ENCODE measurements around the gene FITM2. TPM values are rescaled to one million over a fixed set of nuclear protein-coding genes. Genes with fewer than 3 reads are reported as not detected.

FITM2 gene
- total RNA-seq, 4 donors from 2014 or later = 2.1 to 4.8 (median 3.7) TPM

DNA sequence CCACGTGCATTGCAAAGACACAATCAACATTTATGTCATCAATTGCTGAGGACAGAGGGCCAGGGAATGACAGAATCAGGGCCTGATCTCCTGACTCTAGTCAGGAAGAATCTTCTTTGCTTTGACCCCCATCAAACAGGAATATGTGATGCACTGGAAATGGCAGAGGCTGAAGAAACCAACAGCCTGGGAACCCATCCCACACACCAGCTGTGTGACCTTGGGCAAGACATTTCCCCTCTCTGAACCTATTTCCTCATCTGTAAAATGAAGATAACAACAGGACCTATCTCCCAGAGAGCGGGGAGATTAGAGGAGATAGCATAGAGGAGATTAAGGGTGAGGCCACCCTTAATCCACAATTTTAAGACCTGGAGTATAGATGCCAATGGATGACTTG, 46.0 kb upstream of the FITM2 start:
- no peak for TF ChIP-seq POLR2A (IDR thresholded peaks at IDR 0.05)
- TF ChIP-seq, protein P1, sequence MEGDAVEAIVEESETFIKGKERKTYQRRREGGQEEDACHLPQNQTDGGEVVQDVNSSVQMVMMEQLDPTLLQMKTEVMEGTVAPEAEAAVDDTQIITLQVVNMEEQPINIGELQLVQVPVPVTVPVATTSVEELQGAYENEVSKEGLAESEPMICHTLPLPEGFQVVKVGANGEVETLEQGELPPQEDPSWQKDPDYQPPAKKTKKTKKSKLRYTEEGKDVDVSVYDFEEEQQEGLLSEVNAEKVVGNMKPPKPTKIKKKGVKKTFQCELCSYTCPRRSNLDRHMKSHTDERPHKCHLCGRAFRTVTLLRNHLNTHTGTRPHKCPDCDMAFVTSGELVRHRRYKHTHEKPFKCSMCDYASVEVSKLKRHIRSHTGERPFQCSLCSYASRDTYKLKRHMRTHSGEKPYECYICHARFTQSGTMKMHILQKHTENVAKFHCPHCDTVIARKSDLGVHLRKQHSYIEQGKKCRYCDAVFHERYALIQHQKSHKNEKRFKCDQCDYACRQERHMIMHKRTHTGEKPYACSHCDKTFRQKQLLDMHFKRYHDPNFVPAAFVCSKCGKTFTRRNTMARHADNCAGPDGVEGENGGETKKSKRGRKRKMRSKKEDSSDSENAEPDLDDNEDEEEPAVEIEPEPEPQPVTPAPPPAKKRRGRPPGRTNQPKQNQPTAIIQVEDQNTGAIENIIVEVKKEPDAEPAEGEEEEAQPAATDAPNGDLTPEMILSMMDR (IDR thresholded peaks at IDR 0.05) = no peak
- WGBS, 2 donors = 54 to 71% methylated on average over 2 of the region's 2 CpGs
- no peaks in the 10 kb centered on the region for H3K36me3 ChIP-seq
- intact Hi-C loops (cut with DNase I) = no loop called here
- H3K27me3 ChIP-seq = peaks cover 0 to 56% (median 0%) of the 10 kb centered on the region in 4 donors
- H3K9me3 ChIP-seq = no peaks in the 10 kb centered on the region
- H3K27ac ChIP-seq = no peak overlapping the region
- H3K4me3 ChIP-seq = no peak overlapping the region
- peaks cover 0 to 9% (median 0%) of the 10 kb centered on the region in 3 donors for H3K4me1 ChIP-seq
- no peak for DNase-seq

DNA sequence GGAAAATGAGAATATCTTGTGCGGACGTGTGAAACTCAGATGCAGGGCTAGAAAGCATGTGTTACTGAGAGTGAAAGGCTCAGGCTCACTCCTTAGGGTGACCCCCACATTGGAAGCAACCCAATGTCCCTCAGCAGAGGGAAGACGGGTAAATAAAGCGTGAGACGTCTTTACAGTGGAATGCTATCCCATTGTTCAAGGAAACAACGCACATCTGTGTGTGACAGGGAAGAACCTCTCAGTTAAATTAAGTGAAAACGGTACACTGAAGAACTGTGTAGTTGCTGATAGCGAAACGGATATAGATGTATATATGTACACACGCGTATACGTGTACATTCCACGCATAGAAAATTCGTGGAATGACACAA, 45.3 kb upstream of the FITM2 start:
- Histone ChIP-seq H3K27ac (no peak overlapping the region), H3K4me1 (peaks cover 0 to 9% (median 0%) of the 10 kb centered on the region in 3 donors), H3K36me3 (no peaks in the 10 kb centered on the region), H3K4me3 (no peak overlapping the region), H3K9me3 (no peaks in the 10 kb centered on the region), H3K27me3 (peaks cover 0 to 56% (median 0%) of the 10 kb centered on the region in 4 donors)
- no peak for DNase-seq
- WGBS, 2 donors = 63 to 74% methylated on average over 14 of the region's 14 CpGs
- intact Hi-C loops (cut with DNase I) = no loop called here
- TF ChIP-seq POLR2A (IDR thresholded peaks at IDR 0.05) = no peak
- TF ChIP-seq, protein P1 (IDR thresholded peaks at IDR 0.05) = no peak

DNA sequence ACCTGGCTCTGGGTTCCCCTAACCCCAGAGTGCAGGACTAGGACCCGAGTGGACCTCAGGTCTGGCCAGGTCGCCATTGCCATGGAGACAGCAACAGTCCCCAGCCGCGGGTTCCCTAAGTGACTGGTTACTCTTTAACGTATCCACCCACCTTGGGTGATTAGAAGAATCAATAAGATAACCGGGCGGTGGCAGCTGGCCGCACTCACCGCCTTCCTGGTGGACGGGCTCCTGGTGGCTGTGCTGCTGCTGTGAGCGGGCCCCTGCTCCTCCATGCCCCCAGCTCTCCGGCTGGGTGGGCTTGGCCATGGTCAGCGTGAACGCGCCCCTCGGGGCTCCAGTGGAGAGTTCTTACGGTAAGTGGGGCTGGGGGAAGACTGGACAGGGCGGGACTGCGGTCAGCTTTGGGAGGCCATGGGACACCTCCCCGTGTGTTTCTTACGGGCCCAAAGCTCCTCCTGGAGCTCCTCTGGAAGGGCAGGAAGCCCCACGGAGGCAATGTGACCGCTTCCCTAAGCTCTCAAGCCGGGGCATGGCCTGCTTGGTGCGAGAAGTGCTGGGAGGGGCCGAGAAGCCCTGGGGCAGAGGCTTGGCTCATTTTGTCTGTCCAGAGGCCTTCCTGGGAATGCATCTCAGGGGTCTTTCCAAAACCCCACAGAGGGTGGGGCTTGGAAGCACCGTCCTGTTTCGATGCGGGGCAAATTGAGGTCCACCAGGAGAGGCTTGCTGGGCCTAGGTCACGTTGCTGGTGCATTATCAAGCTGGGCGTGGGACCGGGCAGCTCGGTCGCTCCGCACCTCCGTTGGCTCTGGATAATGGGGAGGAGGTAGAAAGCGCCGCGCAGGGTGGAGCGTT, 44.7 kb upstream of the FITM2 start, which contains the start of gene HNF4A:
Gene HNF4A (plus strand): TSS at position 202 of the 855 bp plus-strand sequence. CDS start 106 bp downstream, at position 308.
- intact Hi-C loops (cut with DNase I) = no loop called here
- no peak for DNase-seq
- Histone ChIP-seq H3K27ac (no peak within 1 kb of the TSS), H3K27me3 (peaks cover 0 to 56% (median 0%) of the 10 kb centered on the region in 4 donors), H3K4me3 (no peak within 1 kb of the TSS), H3K9me3 (no peaks in the 10 kb centered on the region), H3K36me3 (no peaks in the 10 kb centered on the region), H3K4me1 (peaks cover 0 to 9% (median 0%) of the 10 kb centered on the region in 3 donors)
- 48 to 75% methylated on average over 19 to 26 of the region's 40 CpGs for WGBS, 2 donors
- no peak for TF ChIP-seq POLR2A (IDR thresholded peaks at IDR 0.05)
- TF ChIP-seq, protein P1 (IDR thresholded peaks at IDR 0.05) = no peak

DNA sequence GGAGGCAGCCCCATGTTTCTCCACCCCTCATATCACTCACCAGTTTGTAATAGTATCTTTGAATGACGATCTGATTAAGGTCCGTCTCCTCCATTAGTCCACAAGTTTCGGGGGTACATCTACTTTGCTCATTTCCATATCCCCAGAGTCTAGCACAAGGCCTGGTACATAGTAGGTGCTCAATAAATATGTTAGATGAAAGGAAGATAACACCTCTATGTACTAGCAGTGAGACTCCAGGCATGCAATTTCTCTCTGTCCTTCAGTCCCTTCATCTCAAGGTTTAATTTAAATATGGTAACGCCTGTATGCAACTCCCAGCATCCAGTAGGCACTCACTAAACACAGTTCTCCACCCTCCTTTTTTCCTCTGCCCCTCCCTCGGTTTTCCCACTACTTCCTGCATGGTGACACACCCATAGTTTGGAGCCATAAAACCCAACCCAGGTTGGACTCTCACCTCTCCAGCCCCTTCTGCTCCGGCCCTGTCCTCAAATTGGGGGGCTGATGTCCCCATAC, 44.0 kb upstream of the FITM2 start:
- no peak overlapping the region for H3K4me3 ChIP-seq
- H3K36me3 ChIP-seq = no peaks in the 10 kb centered on the region
- no peak for DNase-seq
- intact Hi-C loops (cut with DNase I) = no loop called here
- H3K27me3 ChIP-seq = peaks cover 0 to 60% (median 0%) of the 10 kb centered on the region in 4 donors
- no peak overlapping the region for H3K27ac ChIP-seq
- 64 to 70% methylated on average over 6 of the region's 6 CpGs for WGBS, 2 donors
- TF ChIP-seq, protein P1 (IDR thresholded peaks at IDR 0.05) = no peak
- TF ChIP-seq POLR2A (IDR thresholded peaks at IDR 0.05) = no peak
- no peaks in the 10 kb centered on the region for H3K9me3 ChIP-seq
- peaks cover 0 to 9% (median 0%) of the 10 kb centered on the region in 3 donors for H3K4me1 ChIP-seq

DNA sequence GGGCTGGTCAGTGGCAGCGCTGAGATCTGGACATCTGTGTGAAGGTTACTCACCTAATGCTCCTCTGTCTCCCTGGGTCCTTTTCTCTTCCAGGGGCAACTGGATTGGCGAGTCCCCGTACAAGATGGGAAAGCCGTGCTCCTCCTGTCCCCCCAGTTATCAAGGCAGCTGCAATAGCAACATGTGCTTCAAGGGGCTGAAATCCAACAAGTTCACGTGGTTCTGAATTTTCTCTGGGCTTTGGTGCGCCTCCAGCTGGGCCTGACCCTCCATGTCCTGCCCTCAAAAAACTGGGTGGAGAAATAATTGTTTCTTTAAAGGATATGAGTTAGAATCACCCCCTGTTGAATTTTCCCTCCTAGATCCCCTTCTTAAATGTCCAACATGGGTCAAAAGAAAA, 39.6 kb upstream of the FITM2 start:
- WGBS, 2 donors = 87 to 89% methylated on average over 6 of the region's 6 CpGs

More for the DNA sequence above, 39.6 kb upstream of the FITM2 start:
- no peaks in the 10 kb centered on the region for H3K36me3 ChIP-seq
- H3K9me3 ChIP-seq = no peaks in the 10 kb centered on the region
- DNase-seq = no peak
- intact Hi-C loops (cut with DNase I) = no loop called here
- H3K27me3 ChIP-seq = peaks cover 0 to 36% (median 0%) of the 10 kb centered on the region in 4 donors
- TF ChIP-seq, protein P1 (IDR thresholded peaks at IDR 0.05) = no peak
- TF ChIP-seq POLR2A (IDR thresholded peaks at IDR 0.05) = no peak
- no peaks in the 10 kb centered on the region for H3K4me1 ChIP-seq
- no peak overlapping the region for H3K4me3 ChIP-seq
- H3K27ac ChIP-seq = no peak overlapping the region
